ENCODE measurements around the gene GFI1B.
A peak's percentile ranks its signal among the peaks of the same experiment; 100 is the strongest.

The GFI1B gene

DNA sequence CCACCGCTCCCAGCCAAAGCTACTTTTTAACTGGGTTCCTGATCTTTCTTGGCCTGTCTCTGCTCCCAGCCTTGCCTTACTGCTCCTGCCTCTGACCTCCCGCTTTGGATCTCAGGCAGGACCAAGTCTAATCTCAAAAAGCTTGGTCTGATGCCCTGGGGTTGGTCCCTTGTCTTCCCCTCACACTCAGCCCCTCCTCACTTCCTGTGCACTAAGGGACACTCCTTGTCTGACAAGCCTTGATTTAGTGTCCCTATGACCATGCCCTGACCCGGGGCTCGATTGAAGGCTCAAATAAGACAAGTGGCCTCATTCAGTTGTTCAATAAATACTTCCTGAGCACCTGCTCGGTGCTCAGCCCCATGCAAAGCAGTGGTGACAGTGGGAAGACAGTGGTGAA lies 48.6 kb downstream of the GFI1B start:
- DNase-seq (ENCODE audit: low read depth, low spot score), result no peak
- TF ChIP-seq, protein P1, sequence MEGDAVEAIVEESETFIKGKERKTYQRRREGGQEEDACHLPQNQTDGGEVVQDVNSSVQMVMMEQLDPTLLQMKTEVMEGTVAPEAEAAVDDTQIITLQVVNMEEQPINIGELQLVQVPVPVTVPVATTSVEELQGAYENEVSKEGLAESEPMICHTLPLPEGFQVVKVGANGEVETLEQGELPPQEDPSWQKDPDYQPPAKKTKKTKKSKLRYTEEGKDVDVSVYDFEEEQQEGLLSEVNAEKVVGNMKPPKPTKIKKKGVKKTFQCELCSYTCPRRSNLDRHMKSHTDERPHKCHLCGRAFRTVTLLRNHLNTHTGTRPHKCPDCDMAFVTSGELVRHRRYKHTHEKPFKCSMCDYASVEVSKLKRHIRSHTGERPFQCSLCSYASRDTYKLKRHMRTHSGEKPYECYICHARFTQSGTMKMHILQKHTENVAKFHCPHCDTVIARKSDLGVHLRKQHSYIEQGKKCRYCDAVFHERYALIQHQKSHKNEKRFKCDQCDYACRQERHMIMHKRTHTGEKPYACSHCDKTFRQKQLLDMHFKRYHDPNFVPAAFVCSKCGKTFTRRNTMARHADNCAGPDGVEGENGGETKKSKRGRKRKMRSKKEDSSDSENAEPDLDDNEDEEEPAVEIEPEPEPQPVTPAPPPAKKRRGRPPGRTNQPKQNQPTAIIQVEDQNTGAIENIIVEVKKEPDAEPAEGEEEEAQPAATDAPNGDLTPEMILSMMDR (IDR thresholded peaks at IDR 0.05; ENCODE audit: low read depth, low read length), result no peak
- in situ Hi-C loops (cut with HindIII; ENCODE audit: low sequenced_read_pairs), result no loop called here
- H3K4me3 ChIP-seq (ENCODE audit: low read depth, low read length), result no peak overlapping the region

DNA sequence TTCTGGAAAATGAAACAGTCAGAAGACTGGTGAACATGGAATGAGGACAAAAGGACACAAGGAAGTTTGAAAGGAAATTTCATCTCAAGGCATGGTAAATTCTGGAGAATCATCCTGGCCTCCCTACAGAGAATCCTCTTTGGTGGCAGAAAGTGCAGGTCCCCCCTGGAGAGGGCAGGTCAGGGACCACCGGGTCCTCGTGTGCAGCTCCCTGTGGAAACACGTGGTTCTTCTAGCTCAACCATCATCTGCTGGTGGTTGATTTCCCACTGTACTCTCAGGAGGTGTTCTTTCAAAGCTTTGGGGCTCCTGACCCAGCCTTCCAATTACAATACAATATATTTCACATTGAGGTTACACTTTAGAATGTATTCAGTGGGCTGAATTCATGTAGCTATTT lies 49.7 kb downstream of the GFI1B start:
- in situ Hi-C loops (cut with HindIII; ENCODE audit: low sequenced_read_pairs), result no loop called here
- no peak for DNase-seq (ENCODE audit: low read depth, low spot score)
- TF ChIP-seq, protein P1 (IDR thresholded peaks at IDR 0.05; ENCODE audit: low read depth, low read length), result no peak
- H3K4me3 ChIP-seq (ENCODE audit: low read depth, low read length), result no peak overlapping the region

DNA sequence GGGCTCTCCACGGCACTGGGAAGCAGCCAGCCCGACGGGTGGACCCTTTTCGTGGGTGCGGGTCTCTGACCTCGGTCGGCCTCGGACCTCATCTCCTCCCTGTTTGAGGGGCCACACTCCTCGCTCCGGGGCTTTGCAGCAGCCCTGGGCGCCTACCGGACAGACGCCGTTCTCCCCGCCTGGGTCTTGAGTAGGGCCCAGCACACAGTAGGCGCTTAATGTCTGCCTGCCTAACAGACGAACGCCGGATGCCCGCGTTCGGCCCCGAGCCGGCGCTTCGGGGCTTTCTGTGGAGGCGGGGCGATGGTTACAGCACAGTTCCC lies 51.5 kb downstream of the GFI1B start:
- no peak for DNase-seq (ENCODE audit: low read depth, low spot score)
- peak overlapping the region; percentile 78 for H3K4me3 ChIP-seq (ENCODE audit: low read depth, low read length)
- TF ChIP-seq, protein P1 (IDR thresholded peaks at IDR 0.05; ENCODE audit: low read depth, low read length), result no peak
- in situ Hi-C loops (cut with HindIII; ENCODE audit: low sequenced_read_pairs), result no loop called here

DNA sequence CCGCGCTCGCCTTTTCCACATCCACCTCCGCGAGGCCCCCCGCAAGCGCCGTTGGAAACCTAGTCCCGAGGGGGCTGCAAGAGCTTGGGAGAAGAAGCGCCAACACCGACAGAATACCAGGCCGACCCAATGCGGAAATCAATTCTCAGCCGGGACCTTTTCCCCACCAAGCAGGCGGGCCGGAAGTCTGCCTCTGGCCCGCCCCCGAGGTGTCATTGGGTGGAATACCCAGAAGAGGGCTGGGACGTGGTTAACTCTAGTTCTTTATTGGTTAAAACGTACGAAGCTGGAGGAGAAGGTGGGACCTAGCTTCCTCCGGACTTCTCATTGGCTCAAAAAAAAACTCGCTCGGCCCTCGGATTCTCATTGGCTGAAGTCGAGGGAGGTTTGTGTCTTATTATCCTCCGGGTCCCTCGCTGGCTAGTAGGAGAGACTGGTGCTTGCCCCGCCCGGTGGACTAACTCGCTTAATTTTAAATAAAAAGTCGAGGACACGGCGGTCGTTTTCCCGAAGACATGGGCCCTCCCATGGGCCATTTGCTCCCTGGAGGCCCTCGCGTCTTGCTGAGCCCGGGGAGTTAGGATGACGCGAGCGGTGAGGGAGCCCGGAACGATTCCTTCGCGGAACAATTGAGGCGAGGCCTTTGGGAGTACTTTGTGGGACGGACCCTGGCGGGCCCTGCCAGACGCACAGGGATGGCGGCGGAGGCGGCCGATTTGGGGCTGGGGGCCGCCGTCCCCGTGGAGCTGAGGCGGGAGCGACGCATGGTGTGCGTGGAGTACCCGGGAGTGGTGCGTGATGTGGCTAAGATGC lies 52.0 kb downstream of the GFI1B start, which contains the start of gene GTF3C5:
Gene GTF3C5 (plus strand): TSS at position 681 of the 813 bp plus-strand sequence. CDS start 15 bp downstream, at position 696.
- TF ChIP-seq, protein P1 (IDR thresholded peaks at IDR 0.05; ENCODE audit: low read depth, low read length), result no peak
- in situ Hi-C loops (cut with HindIII; ENCODE audit: low sequenced_read_pairs), result no loop called here
- peak; percentile 99 for DNase-seq (ENCODE audit: low read depth, low spot score)
- peak within 1 kb of the TSS; percentile 78 for H3K4me3 ChIP-seq (ENCODE audit: low read depth, low read length)

DNA sequence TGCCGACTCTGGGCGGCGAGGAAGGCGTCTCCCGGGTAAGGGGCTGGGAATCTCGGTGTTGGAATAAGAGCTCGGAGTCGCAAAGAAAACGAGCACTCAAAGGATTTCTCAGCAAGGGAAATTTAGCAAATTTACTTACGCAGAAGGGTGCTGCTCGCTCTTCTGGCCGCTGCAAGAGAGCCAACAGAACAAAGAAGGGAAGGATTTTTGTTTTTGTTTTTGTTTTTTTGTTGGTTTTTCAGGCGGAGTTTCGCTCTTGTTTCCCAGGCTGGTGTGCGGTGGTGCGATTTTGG lies 52.6 kb downstream of the GFI1B start:
- TF ChIP-seq, protein P1 (IDR thresholded peaks at IDR 0.05; ENCODE audit: low read depth, low read length), result no peak
- in situ Hi-C loops (cut with HindIII; ENCODE audit: low sequenced_read_pairs), result no loop called here
- no peak for DNase-seq (ENCODE audit: low read depth, low spot score)
- peak overlapping the region; percentile 78 for H3K4me3 ChIP-seq (ENCODE audit: low read depth, low read length)

DNA sequence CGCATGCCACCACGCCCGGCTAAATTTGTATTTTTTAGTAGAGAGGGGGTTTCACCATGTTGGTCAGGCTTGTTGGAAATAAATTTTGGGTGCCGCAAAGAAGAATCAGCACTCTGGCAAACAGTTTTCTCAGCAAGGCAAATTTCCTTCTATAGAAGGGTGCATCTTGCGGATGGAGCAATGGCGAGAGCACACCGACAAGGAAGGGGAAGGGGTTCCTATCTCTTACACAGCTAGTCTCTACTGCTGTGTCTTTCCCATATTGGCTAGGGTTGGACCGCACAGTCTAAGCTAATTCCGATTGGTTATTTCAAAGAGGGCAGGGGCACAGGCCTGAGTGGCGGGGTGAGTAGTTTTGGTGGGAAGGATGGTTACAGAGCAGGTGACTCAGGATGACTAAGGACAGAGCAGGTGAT lies 53.0 kb downstream of the GFI1B start:
- peak overlapping the region; percentile 78 for H3K4me3 ChIP-seq (ENCODE audit: low read depth, low read length)
- TF ChIP-seq, protein P1 (IDR thresholded peaks at IDR 0.05; ENCODE audit: low read depth, low read length), result no peak
- in situ Hi-C loops (cut with HindIII; ENCODE audit: low sequenced_read_pairs), result no loop called here
- DNase-seq (ENCODE audit: low read depth, low spot score), result no peak
